Endothelial cell (in vitro differentiated cells): Measurements from ENCODE around the gene DST. TPM values are rescaled to one million over a fixed set of nuclear protein-coding genes. Genes with fewer than 3 reads are reported as not detected.

ENCODE experiments used
- DNase-seq: peaks from one replicate; pipeline ENCODE4 v3.0.0; 2021; ENCODE audit warnings: low spot score
- H3K27ac Mint-ChIP-seq: one replicate; pipeline ENCODE4 v1.8.0; 2021; ENCODE audit warnings: mixed read lengths, inconsistent platforms; ENCODE audit not compliant: unreplicated experiment
- H3K27me3 Mint-ChIP-seq: one replicate; pipeline ENCODE4 v1.8.0; 2021; ENCODE audit warnings: mild to moderate bottlenecking, moderate library complexity, mixed read lengths, inconsistent platforms; ENCODE audit not compliant: unreplicated experiment
- H3K36me3 Mint-ChIP-seq: one replicate; pipeline ENCODE4 v1.8.0; 2021; ENCODE audit warnings: mild to moderate bottlenecking, low read depth, mixed read lengths, inconsistent platforms; ENCODE audit not compliant: unreplicated experiment
- H3K4me1 Mint-ChIP-seq: one replicate; pipeline ENCODE4 v1.8.0; 2021; ENCODE audit warnings: mild to moderate bottlenecking, mixed read lengths, inconsistent platforms; ENCODE audit not compliant: unreplicated experiment
- H3K4me3 Mint-ChIP-seq: one replicate; pipeline ENCODE4 v1.8.0; 2021; ENCODE audit warnings: mild to moderate bottlenecking, mixed read lengths, inconsistent platforms; ENCODE audit not compliant: unreplicated experiment
- H3K9me3 Mint-ChIP-seq: one replicate; pipeline ENCODE4 v1.8.0; 2021; ENCODE audit warnings: mixed read lengths, inconsistent platforms; ENCODE audit not compliant: unreplicated experiment
- CTCF ChIP-seq: fragments of 200-600 bp; sonication (generic); IDR thresholded peaks from one replicate; pipeline ENCODE4 v1.5.0; 2021; ENCODE audit warnings: antibody characterized with exemption; ENCODE audit not compliant: unreplicated experiment
- total RNA-seq: library from RNA; stranded (reverse); fragmentation: NEBNext Ultra II Directional; extraction: Animal tissue kit (Norgen Biotek cat#: 25700); gene quantifications from one replicate; pipeline ENCODE4 v1.2.1, GENCODE V29; 2021; ENCODE audit not compliant: unreplicated experiment

The DST gene
- total RNA-seq, 1 donor from 2014 or later: 284 TPM

GRCh38 chr6:56637640-56638039, 5.0 kb downstream of the DST start:
- Mint-ChIP-seq H3K9me3 (no peaks in the 10 kb centered on the region), H3K4me1 (no peaks in the 10 kb centered on the region), H3K27me3 (no peaks in the 10 kb centered on the region), H3K36me3 (peaks cover 19% of the 10 kb centered on the region), H3K4me3 (no peak overlapping the region), H3K27ac (no peak overlapping the region)
- no peak for DNase-seq
- TF ChIP-seq CTCF: peak; percentile 81

- no peaks in the 10 kb centered on the region for H3K9me3 Mint-ChIP-seq
- H3K36me3 Mint-ChIP-seq: peaks cover 5% of the 10 kb centered on the region
- no peaks in the 10 kb centered on the region for H3K27me3 Mint-ChIP-seq
- H3K4me1 Mint-ChIP-seq: no peaks in the 10 kb centered on the region
- no peak overlapping the region for H3K27ac Mint-ChIP-seq
- no peak overlapping the region for H3K4me3 Mint-ChIP-seq
- TF ChIP-seq CTCF: no peak
- no peak for DNase-seq
Observed at GRCh38 chr6:56628105-56628504, 14.6 kb downstream of the DST start.

- no peaks in the 10 kb centered on the region for H3K27me3 Mint-ChIP-seq
- no peaks in the 10 kb centered on the region for H3K4me1 Mint-ChIP-seq
- no peak overlapping the region for H3K27ac Mint-ChIP-seq
Observed at GRCh38 chr6:56625356-56625755, 17.3 kb downstream of the DST start.

GRCh38 chr6:56624728-56625069, 18.0 kb downstream of the DST start:
- no peak overlapping the region for H3K4me3 Mint-ChIP-seq

More at GRCh38 chr6:56625356-56625755, 17.3 kb downstream of the DST start:
- H3K36me3 Mint-ChIP-seq: no peaks in the 10 kb centered on the region
- H3K9me3 Mint-ChIP-seq: no peaks in the 10 kb centered on the region
- no peak overlapping the region for H3K4me3 Mint-ChIP-seq
- no peak for TF ChIP-seq CTCF
- no peak for DNase-seq

More at GRCh38 chr6:56624728-56625069, 18.0 kb downstream of the DST start:
- DNase-seq: no peak
- no peaks in the 10 kb centered on the region for H3K27me3 Mint-ChIP-seq
- no peaks in the 10 kb centered on the region for H3K36me3 Mint-ChIP-seq
- H3K27ac Mint-ChIP-seq: no peak overlapping the region
- H3K4me1 Mint-ChIP-seq: no peaks in the 10 kb centered on the region
- TF ChIP-seq CTCF: no peak
- no peaks in the 10 kb centered on the region for H3K9me3 Mint-ChIP-seq
